AG04449 (cell line): Measurements from ENCODE around the gene VSX1.

Experiments
- CTCF ChIA-PET: fragments of 350-600 bp; formaldehyde crosslinking; extraction: SDS; loops from one replicate; lab custom pipeline; 2021; ENCODE audit warnings: antibody characterized with exemption; lab: Yijun Ruan, JAX
- POLR2A ChIA-PET: fragments of 400-600, 350-600 bp; formaldehyde crosslinking; extraction: SDS; loops from one replicate; lab custom pipeline; 2020; ENCODE audit warnings: antibody characterized with exemption, inconsistent platforms; lab: Yijun Ruan, JAX
- DNase-seq: peaks from one replicate; pipeline ENCODE4 v3.0.0-alpha.2; 2010; ENCODE audit warnings: low read depth, low spot score
- H3K4me3 ChIP-seq: 2 replicates; pipeline ENCODE4 v1.5.1; 2011; ENCODE audit warnings: low read depth, mild to moderate bottlenecking, control low read depth, low read length
- TF ChIP-seq, protein P1 (sequence below): IDR thresholded peaks from one replicate; pipeline ENCODE4 v1.5.1; 2011; ENCODE audit warnings: mild to moderate bottlenecking, moderate library complexity, low read length, control low read depth, inconsistent platforms; ENCODE audit not compliant: insufficient read depth; ENCODE audit errors: missing control alignments

VSX1 gene

DNA sequence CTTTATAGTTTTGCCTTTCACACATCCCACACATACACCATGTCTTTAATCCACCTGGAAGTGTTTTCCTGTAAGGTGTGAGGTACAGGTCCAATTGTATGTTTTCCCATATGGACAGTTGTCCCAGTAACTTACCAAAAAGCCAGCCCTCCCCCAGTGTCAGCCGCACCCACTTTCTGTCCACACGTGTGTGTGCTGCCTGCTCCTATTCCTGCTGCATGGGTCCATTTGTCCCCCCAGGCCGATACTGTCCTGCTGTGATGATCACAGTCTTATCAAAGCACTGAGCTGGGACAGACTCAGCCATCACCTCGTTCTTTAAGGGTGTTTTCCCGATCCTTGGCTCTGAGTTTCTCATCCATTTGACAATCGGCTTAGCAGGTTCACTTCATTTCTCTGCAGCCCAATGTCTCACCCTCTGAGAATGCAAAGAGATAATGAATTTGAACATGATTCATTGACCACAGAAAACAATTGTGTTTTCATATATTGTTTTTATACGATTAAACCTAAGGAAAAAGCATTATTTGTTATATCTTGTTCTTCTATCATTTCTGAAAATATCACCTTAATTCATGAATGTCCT is 9.6 kb downstream of the VSX1 start:
- CTCF ChIA-PET, result interaction anchor here (1.6 to 4.8 kb wide), 2 partner anchors 77 to 327 kb away, joined by 4 to 33 read pairs; no protein-coding TSS in a partner anchor
- POLR2A ChIA-PET, result no interaction called here
- TF ChIP-seq, protein P1, sequence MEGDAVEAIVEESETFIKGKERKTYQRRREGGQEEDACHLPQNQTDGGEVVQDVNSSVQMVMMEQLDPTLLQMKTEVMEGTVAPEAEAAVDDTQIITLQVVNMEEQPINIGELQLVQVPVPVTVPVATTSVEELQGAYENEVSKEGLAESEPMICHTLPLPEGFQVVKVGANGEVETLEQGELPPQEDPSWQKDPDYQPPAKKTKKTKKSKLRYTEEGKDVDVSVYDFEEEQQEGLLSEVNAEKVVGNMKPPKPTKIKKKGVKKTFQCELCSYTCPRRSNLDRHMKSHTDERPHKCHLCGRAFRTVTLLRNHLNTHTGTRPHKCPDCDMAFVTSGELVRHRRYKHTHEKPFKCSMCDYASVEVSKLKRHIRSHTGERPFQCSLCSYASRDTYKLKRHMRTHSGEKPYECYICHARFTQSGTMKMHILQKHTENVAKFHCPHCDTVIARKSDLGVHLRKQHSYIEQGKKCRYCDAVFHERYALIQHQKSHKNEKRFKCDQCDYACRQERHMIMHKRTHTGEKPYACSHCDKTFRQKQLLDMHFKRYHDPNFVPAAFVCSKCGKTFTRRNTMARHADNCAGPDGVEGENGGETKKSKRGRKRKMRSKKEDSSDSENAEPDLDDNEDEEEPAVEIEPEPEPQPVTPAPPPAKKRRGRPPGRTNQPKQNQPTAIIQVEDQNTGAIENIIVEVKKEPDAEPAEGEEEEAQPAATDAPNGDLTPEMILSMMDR, result no peak
- H3K4me3 ChIP-seq, result no peak overlapping the region
- DNase-seq, result no peak

- DNase-seq, result no peak
- TF ChIP-seq, protein P1, result no peak
- ChIA-PET CTCF (interaction anchor here (1.6 to 4.8 kb wide), 2 partner anchors 77 to 328 kb away, joined by 4 to 33 read pairs; no protein-coding TSS in a partner anchor), POLR2A (no interaction called here)
- H3K4me3 ChIP-seq, result no peak overlapping the region
Observed at GRCh38 chr20:25071734-25072133, 10.2 kb downstream of the VSX1 start.

DNA sequence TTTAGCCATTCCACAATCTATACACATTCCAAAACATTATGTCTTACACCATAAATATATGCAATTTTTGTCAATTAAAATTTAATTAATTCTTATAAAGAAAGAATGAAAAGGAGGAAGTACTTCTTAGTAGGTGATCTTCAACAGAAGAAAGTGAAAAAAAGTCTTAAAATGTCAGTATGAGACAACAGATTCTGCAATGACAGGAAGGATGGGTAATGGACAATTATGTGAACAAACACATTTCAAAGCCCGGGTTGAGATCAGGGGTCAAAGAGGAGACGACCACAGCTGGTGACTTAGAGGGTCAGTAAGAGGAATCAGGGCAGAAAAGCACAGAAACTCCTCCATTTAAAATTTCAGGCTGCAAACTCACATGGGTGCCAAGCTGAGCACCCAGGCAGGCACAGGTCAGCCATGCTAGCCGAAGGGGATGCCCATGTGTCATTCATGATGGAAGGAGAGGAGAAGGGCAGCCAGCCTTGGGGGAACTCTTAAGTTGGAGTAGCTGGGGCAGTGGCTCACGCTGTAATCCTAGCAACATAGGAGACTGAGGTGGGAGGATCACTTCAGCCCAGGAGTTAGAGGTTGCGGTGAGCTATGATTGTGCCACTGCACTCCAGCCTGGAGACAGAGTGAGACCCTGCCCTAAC is 11.0 kb downstream of the VSX1 start:
- TF ChIP-seq, protein P1, result no peak
- ChIA-PET POLR2A (no interaction called here), CTCF (interaction anchor here (1.6 to 4.8 kb wide), 2 partner anchors 76 to 329 kb away, joined by 4 to 33 read pairs; no protein-coding TSS in a partner anchor)
- no peak overlapping the region for H3K4me3 ChIP-seq
- DNase-seq, result no peak

- TF ChIP-seq, protein P1, result no peak
- H3K4me3 ChIP-seq, result no peak overlapping the region
- no peak for DNase-seq
- ChIA-PET POLR2A (no interaction called here), CTCF (interaction anchor here (1.0 to 14.9 kb wide), 2 partner anchors 70 to 74 kb away, joined by 4 to 382 read pairs; no protein-coding TSS in a partner anchor)
Observed at GRCh38 chr20:25067102-25067987, 14.6 kb downstream of the VSX1 start.

- ChIA-PET CTCF (interaction anchor here (0.9 to 14.9 kb wide), 8 partner anchors 8 to 332 kb away, joined by 3 to 382 read pairs (median 12); no protein-coding TSS in a partner anchor), POLR2A (no interaction called here)
- TF ChIP-seq, protein P1, result no peak
- DNase-seq, result no peak
- no peak overlapping the region for H3K4me3 ChIP-seq
Observed at GRCh38 chr20:25066386-25066785, 15.6 kb downstream of the VSX1 start.
